Lung (tissue), 12 donors: ENCODE measurements around the gene PTPRN2. TPM values are rescaled to one million over a fixed set of nuclear protein-coding genes. Genes with fewer than 3 reads are reported as not detected.

Experiments used
- ATAC-seq: fragments of 200-7000 bp; cut with Tn5 transposase; one replicate; pipeline ENCODE4 v1.9.1; 2020; ENCODE audit warnings: moderate number of reproducible peaks; ENCODE audit not compliant: insufficient read depth, low FRiP score
- DNase-seq, 3 donors: peaks; one replicate each; pipeline ENCODE4 v3.0.0-alpha.2; 2013 to 2017
- H3K27ac ChIP-seq, 2 donors: one replicate each; pipeline ENCODE4 v1.5.1; 2013; ENCODE audit warnings: mild to moderate bottlenecking in 2 of 2, moderate library complexity in 2 of 2, control low read depth in 1 of 2, inconsistent platforms in 1 of 2, low read depth in 1 of 2, low read length in 1 of 2
- H3K27me3 ChIP-seq, 3 donors: one replicate each; pipeline ENCODE4 v1.5.1; 2013; ENCODE audit warnings: low read length in 2 of 3; ENCODE audit not compliant: control insufficient read depth in 3 of 3, insufficient read depth in 3 of 3
- H3K36me3 ChIP-seq, 4 donors: one replicate each; pipeline ENCODE4 v1.5.1; 2013; ENCODE audit warnings: low read length in 4 of 4, mild to moderate bottlenecking in 1 of 4, moderate library complexity in 1 of 4; ENCODE audit not compliant: control insufficient read depth in 4 of 4, insufficient read depth in 4 of 4
- H3K4me1 ChIP-seq, 5 donors: one replicate each; pipeline ENCODE4 v1.5.1; 2013; ENCODE audit warnings: low read length in 5 of 5, mild to moderate bottlenecking in 2 of 5, moderate library complexity in 1 of 5; ENCODE audit not compliant: control insufficient read depth in 5 of 5, insufficient read depth in 5 of 5
- H3K4me3 ChIP-seq: one replicate; pipeline ENCODE4 v1.5.1; 2013; ENCODE audit warnings: mild to moderate bottlenecking, control low read depth, moderate library complexity
- H3K9ac ChIP-seq, 2 donors: one replicate each; pipeline ENCODE4 v1.5.1; 2013; ENCODE audit warnings: low read length in 2 of 2, control low read depth in 1 of 2; ENCODE audit not compliant: insufficient read depth in 1 of 2
- H3K9me3 ChIP-seq, 4 donors: one replicate each; pipeline ENCODE4 v1.5.1; 2013; ENCODE audit warnings: low read length in 3 of 4, mild to moderate bottlenecking in 1 of 4, moderate library complexity in 1 of 4; ENCODE audit not compliant: control insufficient read depth in 4 of 4, insufficient read depth in 3 of 4
- WGBS, 2 donors: extraction: QIAGEN DNeasy Blood & Tissue Kit; methylation state at CpG; one replicate each; pipeline ENCODE4 v1.1.7; 2013; 5-methylcytosine and 5-hydroxymethylcytosine counted together
- polyA plus RNA-seq, 2 donors: library from polyadenylated mRNA; stranded (reverse); fragments of 200-250 nt; gene quantifications; one replicate each; pipeline ENCODE4 v1.2.1, GENCODE V29; 2013
- total RNA-seq, 2 donors: library from RNA; depleted of rRNA in 1 of 2; stranded (reverse); fragments of >200 nt in 1 of 2; gene quantifications; one replicate each; pipeline ENCODE4 v1.2.1, GENCODE V29; 2014 to 2021
- TF ChIP-seq, protein P1 (sequence below): IDR thresholded peaks from 2 replicates; pipeline ENCODE4 v1.5.1; 2012; ENCODE audit warnings: mild to moderate bottlenecking; ENCODE audit errors: control extremely low read depth, extremely low read depth
- donor health status: control.
- donor health status: control.
- donor health status: Bipolar disorder and iron deficiency.
- donor health status: healthy.
- donor health status: DM: yes; HTN: yes; CAD: no.

The PTPRN2 gene
- total and polyA plus RNA-seq, 4 donors: 2.1 to 7.4 (median 4.4) TPM

DNA sequence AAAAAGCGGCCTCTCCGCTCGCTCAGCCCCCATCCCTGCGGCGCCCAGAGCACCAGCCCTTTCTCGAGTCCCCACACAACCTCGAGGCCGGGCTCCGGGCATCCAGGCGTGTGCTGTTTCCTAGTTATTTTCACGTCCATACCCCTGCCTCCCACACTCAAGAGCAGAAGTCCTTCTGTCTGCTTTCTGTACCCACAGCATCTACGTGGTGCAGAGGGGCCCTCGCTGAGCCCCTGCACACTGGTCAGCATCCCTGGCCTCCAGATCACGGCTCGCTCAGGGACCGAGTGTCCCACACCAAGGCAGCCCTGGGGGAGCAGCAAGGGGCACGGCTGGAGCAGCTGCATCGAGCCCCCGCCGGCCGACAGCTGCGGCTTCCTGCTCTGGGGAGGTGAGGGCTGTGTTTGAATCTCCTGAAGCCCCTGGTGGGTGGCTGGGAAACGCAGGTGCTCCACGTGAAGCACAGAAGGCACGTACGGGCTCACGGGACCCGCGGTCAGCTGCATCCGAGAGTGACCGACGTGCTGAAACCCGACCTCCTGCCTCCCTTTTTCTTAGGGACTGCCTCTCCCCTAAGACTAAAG is 917.8 kb downstream of the PTPRN2 start:
- TF ChIP-seq, protein P1, sequence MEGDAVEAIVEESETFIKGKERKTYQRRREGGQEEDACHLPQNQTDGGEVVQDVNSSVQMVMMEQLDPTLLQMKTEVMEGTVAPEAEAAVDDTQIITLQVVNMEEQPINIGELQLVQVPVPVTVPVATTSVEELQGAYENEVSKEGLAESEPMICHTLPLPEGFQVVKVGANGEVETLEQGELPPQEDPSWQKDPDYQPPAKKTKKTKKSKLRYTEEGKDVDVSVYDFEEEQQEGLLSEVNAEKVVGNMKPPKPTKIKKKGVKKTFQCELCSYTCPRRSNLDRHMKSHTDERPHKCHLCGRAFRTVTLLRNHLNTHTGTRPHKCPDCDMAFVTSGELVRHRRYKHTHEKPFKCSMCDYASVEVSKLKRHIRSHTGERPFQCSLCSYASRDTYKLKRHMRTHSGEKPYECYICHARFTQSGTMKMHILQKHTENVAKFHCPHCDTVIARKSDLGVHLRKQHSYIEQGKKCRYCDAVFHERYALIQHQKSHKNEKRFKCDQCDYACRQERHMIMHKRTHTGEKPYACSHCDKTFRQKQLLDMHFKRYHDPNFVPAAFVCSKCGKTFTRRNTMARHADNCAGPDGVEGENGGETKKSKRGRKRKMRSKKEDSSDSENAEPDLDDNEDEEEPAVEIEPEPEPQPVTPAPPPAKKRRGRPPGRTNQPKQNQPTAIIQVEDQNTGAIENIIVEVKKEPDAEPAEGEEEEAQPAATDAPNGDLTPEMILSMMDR: no peak
- DNase-seq: no peak
- peaks cover 0 to 8% (median 0%) of the 10 kb centered on the region in 5 donors for H3K4me1 ChIP-seq
- no peak overlapping the region for H3K27ac ChIP-seq
- peaks cover 0 to 40% (median 3%) of the 10 kb centered on the region in 3 donors for H3K27me3 ChIP-seq
- peaks cover 0 to 3% (median 0%) of the 10 kb centered on the region in 4 donors for H3K9me3 ChIP-seq
- ATAC-seq: no peak
- H3K36me3 ChIP-seq: no peaks in the 10 kb centered on the region
- no peak overlapping the region for H3K9ac ChIP-seq
- 59 to 69% methylated on average over 33 of the region's 33 CpGs for WGBS, 2 donors
- H3K4me3 ChIP-seq: no peak overlapping the region

DNA sequence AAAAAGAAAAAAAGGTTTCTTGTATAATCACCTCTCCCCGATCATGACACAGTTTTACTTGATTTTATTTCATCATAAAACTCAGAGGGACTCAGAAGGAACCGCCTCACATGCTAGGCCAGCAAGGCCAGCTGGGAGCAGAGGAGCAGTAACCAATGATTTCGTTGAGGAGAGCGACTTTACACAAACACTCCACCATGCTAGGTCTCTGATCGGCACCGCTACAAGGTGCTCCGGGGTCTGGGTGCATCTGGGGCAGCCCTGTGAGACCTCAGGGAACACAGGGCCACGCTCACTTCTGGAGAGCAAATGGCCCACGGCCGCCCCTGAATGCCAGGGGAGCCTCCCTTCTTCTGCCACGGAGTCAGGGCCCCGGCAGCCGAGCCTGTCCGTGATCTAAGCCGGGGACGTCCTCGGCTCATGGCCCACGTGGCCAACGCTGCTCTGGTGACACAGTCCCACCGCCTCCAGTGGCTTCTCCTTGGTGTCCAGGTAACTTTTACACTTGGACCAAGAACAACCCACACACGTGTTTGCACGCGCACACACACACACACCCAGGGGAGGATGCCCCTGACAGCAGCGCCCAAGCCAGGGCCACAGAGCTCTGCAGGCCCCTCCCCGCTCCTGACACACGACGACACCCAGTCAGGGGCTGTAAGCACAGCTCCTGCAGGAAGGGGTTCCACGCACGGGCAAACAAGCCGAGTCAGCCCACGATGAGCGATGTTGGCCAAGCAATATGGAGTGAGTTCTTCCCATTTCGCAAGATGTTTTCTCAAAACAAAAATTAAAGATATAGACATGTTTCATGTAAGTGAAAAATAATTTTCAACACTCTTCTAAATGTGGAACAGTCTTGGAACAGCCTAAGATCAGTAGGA is 918.5 kb downstream of the PTPRN2 start:
- TF ChIP-seq, protein P1: no peak
- H3K27me3 ChIP-seq: peaks cover 0 to 37% (median 3%) of the 10 kb centered on the region in 3 donors

DNA sequence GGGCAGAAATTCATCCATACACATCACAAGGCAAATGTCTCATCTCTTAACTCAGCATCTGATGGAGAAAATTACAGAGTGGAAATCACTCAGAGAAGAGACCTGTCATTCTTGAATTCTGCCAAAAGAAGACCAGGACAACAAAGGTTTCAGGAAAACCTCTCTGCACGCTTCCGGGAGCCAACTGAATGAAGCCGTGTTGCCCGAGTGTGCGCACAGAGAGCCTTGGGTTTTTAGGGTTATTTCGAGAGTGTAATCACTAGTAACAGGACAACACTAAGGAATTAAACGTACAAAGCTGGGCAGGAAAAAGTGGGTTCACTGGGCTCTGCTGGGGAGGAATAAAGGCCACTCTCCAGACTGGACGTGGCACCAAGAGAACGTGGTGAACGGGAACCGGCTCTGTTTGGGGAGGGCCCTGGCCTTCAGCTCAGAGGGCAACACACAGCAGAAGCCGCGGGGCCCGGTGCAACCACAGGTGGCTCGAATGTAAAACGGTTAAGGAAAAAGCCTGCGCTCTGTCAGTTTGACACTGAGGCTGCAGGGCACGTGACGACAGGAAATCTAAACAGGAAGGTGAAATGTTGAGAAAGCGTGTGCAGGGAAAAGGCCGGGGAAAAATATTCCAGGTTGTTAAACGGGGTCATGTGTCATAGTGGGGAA is 919.3 kb downstream of the PTPRN2 start:
- peaks cover 0 to 18% (median 7%) of the 10 kb centered on the region in 5 donors for H3K4me1 ChIP-seq
- TF ChIP-seq, protein P1: no peak
- H3K9ac ChIP-seq: no peak overlapping the region
- peak in 1 of 3 donors; percentile 31 for DNase-seq
- peaks cover 0 to 3% (median 0%) of the 10 kb centered on the region in 4 donors for H3K9me3 ChIP-seq
- 36 to 44% methylated on average over 22 of the region's 22 CpGs for WGBS, 2 donors
- H3K4me3 ChIP-seq: no peak overlapping the region
- H3K36me3 ChIP-seq: no peaks in the 10 kb centered on the region
- no peak overlapping the region for H3K27ac ChIP-seq
- H3K27me3 ChIP-seq: peaks cover 0 to 35% (median 3%) of the 10 kb centered on the region in 3 donors
- no peak for ATAC-seq

More for the DNA sequence above, 918.5 kb downstream of the PTPRN2 start:
- DNase-seq (no peak), ATAC-seq (peak; percentile 16)
- Histone ChIP-seq H3K4me3 (no peak overlapping the region), H3K4me1 (peaks cover 0 to 13% (median 4%) of the 10 kb centered on the region in 5 donors), H3K9ac (no peak overlapping the region), H3K9me3 (peaks cover 0 to 3% (median 0%) of the 10 kb centered on the region in 4 donors), H3K27ac (no peak overlapping the region), H3K36me3 (no peaks in the 10 kb centered on the region)
- 72 to 74% methylated on average over 33 of the region's 33 CpGs for WGBS, 2 donors
